KMS-11 (cell line): ENCODE data around the gene PEX10.

ENCODE experiments used
- H2AFZ ChIP-seq: fragments of 200-600 bp; sonication (generic); 2 replicates; pipeline ENCODE4 v1.6.1; 2016; ENCODE audit warnings: antibody characterized with exemption, mixed run types, low read depth
- H3K27ac ChIP-seq: fragments of 200-600 bp; sonication (generic); 2 replicates; pipeline ENCODE4 v1.6.1; 2016; ENCODE audit warnings: mild to moderate bottlenecking, mixed run types
- H3K27me3 ChIP-seq: fragments of 200-600 bp; sonication (generic); 2 replicates; pipeline ENCODE4 v1.6.1; 2017; ENCODE audit warnings: mild to moderate bottlenecking, low read depth, mixed run types, moderate library complexity; ENCODE audit not compliant: insufficient read depth
- H3K36me3 ChIP-seq: fragments of 200-600 bp; sonication (generic); 2 replicates; pipeline ENCODE4 v1.6.1; 2017; ENCODE audit warnings: mild to moderate bottlenecking, mixed run types; ENCODE audit not compliant: insufficient read depth
- H3K4me1 ChIP-seq: fragments of 200-600 bp; sonication (generic); 2 replicates; pipeline ENCODE4 v1.6.1; 2016; ENCODE audit warnings: mild to moderate bottlenecking, low read depth, mixed run types; ENCODE audit not compliant: poor library complexity, severe bottlenecking
- H3K4me2 ChIP-seq: fragments of 200-600 bp; sonication (generic); 2 replicates; pipeline ENCODE4 v1.7.0; 2016; ENCODE audit warnings: mild to moderate bottlenecking, mixed run types
- H3K4me3 ChIP-seq: fragments of 200-600 bp; sonication (generic); IDR thresholded peaks from 2 replicates; pipeline ENCODE4 v1.6.1; 2017; ENCODE audit warnings: low read depth, low read length, mixed read lengths; ENCODE audit not compliant: insufficient read depth
- H3K79me2 ChIP-seq: fragments of 200-600 bp; sonication (generic); 2 replicates; pipeline ENCODE4 v1.6.1; 2016; ENCODE audit warnings: low read depth, mixed run types; ENCODE audit not compliant: insufficient read depth
- H3K9ac ChIP-seq: fragments of 200-600 bp; sonication (generic); 2 replicates; pipeline ENCODE4 v1.6.1; 2016; ENCODE audit warnings: mild to moderate bottlenecking, mixed run types
- H4K20me1 ChIP-seq: fragments of 200-600 bp; sonication (generic); 2 replicates; pipeline ENCODE4 v1.6.1; 2016; ENCODE audit warnings: mild to moderate bottlenecking, mixed run types; ENCODE audit not compliant: insufficient read depth
- CTCF ChIP-seq: fragments of 200-600 bp; sonication (generic); conservative IDR thresholded peaks from 2 replicates; pipeline ENCODE4 v1.6.1; 2017; ENCODE audit warnings: low read depth, mild to moderate bottlenecking, antibody characterized with exemption, low read length, moderate library complexity, mixed read lengths

PEX10 gene

GRCh38 chr1:2458687-2459086 lies 46.3 kb upstream of the PEX10 start:
- TF ChIP-seq CTCF, result no peak

GRCh38 chr1:2457444-2457843 lies 45.1 kb upstream of the PEX10 start:
- Histone ChIP-seq H2AFZ (no peak overlapping the region), H3K36me3 (no peaks in the 10 kb centered on the region), H3K4me1 (no peaks in the 10 kb centered on the region), H3K79me2 (no peaks in the 10 kb centered on the region), H4K20me1 (no peaks in the 10 kb centered on the region), H3K4me2 (no peak overlapping the region), H3K27me3 (peaks cover 89% of the 10 kb centered on the region), H3K27ac (no peak overlapping the region), H3K4me3 (no peak overlapping the region), H3K9ac (no peak overlapping the region)
- TF ChIP-seq CTCF, result no peak

More at GRCh38 chr1:2458687-2459086, 46.3 kb upstream of the PEX10 start:
- Histone ChIP-seq H3K27me3 (peaks cover 89% of the 10 kb centered on the region), H3K4me3 (no peak overlapping the region), H3K9ac (no peak overlapping the region), H3K4me2 (no peak overlapping the region), H3K27ac (no peak overlapping the region), H3K79me2 (no peaks in the 10 kb centered on the region), H3K36me3 (no peaks in the 10 kb centered on the region), H4K20me1 (no peaks in the 10 kb centered on the region), H3K4me1 (peaks cover 7% of the 10 kb centered on the region), H2AFZ (no peak overlapping the region)

- Histone ChIP-seq H3K27me3 (peaks cover 93% of the 10 kb centered on the region), H3K79me2 (no peaks in the 10 kb centered on the region)
These were observed 43.4 kb upstream of the PEX10 start for GRCh38 chr1:2455757-2456156.

DNA sequence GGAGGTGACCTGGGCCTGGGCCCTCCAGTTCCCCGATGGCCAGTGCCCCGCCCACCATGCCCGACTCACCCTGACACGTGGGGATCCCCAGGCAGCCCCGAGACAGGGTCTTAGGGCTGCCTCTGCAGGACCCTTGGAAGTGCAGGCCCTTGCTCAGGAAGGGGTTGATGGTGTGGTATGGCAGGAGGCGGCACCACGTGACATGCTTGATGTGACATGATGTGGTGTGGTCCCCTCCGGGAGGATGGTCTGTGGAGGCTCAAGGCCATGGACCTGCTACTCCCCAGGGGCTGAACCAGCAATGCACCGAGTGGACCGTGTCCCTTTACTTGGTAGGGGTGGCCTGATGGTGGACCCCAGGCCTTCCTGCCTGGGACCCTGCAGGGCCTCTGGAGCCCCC lies 41.9 kb upstream of the PEX10 start:
- no peak overlapping the region for H3K27ac ChIP-seq

More at GRCh38 chr1:2455757-2456156, 43.4 kb upstream of the PEX10 start:
- TF ChIP-seq CTCF, result no peak
- H3K4me2 ChIP-seq, result no peak overlapping the region
- H3K36me3 ChIP-seq, result no peaks in the 10 kb centered on the region
- no peak overlapping the region for H3K27ac ChIP-seq
- no peak overlapping the region for H3K9ac ChIP-seq
- H3K4me3 ChIP-seq, result no peak overlapping the region
- H3K4me1 ChIP-seq, result no peaks in the 10 kb centered on the region
- H2AFZ ChIP-seq, result no peak overlapping the region
- H4K20me1 ChIP-seq, result no peaks in the 10 kb centered on the region

More for the DNA sequence above, 41.9 kb upstream of the PEX10 start:
- TF ChIP-seq CTCF, result no peak
- Histone ChIP-seq H2AFZ (no peak overlapping the region), H3K27me3 (peaks cover 92% of the 10 kb centered on the region), H3K36me3 (no peaks in the 10 kb centered on the region), H3K4me1 (no peaks in the 10 kb centered on the region), H4K20me1 (no peaks in the 10 kb centered on the region), H3K79me2 (no peaks in the 10 kb centered on the region), H3K4me2 (no peak overlapping the region), H3K9ac (no peak overlapping the region), H3K4me3 (no peak overlapping the region)
